IPS DF 4.7 (cell line): ENCODE measurements around the gene ROR1.

Experiments used
- DNase-seq: peaks from one replicate; pipeline ENCODE4 v3.0.0-alpha.2; 2013; ENCODE audit warnings: low spot score; ENCODE audit errors: extremely low read depth

The ROR1 gene

DNA sequence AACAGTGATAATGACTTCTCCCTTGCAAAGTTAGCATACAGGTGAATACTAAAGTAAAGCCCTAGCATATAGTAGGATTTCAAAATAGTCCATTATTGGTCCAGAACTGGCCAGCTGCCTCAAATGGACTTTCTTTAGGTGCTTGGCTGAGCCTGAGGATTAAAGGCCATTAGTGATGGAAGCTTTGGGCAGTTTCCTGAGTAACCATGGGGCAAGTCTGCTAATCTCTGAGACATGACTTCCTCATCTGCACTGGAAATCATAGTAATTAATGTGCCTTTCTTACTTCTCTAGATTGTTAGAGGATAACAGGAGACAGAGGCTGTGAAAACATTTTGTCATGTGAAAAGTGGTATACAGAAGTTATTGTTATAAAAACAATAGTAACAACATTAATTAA, 273.1 kb downstream of the ROR1 start:
- DNase-seq = no peak

DNA sequence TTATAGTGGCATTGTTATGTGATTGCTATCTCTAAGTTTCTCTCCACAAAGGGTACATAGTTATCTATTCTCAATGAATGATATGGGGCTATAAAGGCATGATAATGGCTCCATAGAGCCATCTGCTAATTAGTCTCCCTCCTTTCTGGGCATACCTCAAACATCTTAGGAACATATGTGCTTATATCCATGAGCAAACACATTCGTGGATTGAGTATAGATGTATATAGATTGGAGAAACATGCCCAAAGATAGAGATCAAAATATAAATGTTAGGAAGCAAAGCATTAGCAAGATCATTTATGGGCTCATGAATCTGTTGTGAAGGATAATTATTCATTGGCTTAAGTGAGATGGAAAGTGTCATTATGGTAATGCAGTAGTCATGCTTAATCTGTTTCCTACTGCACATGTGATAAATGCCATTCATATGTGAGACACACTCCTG, 273.8 kb downstream of the ROR1 start:
- no peak for DNase-seq

DNA sequence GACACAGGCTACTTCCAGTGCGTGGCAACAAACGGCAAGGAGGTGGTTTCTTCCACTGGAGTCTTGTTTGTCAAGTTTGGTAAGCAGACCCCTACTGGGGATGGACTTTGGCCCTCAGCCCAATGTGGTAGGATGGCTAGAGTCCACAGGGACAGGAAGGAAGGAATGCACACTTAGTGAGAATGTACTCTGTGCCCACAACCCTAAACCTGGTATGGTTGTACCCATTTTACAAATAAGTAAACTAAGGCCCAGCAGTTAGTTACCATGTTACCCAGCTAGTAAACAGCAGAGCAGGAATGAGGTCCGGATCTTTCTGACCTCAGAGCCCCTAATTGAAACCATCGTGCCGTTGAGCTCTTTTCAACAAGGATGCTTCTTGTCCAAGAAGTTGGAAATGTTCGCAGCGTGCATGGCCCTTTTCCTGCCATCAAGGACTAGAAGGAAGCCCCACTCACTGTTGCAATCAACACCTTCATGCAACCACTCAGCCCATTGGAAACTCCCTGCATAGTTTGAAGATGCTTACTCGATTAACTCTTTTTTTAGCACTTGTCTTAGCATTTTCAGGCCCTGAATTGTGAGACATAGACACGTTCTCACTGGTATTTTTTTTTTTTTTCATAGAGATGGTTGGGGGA, 276.2 kb downstream of the ROR1 start:
- DNase-seq = no peak

DNA sequence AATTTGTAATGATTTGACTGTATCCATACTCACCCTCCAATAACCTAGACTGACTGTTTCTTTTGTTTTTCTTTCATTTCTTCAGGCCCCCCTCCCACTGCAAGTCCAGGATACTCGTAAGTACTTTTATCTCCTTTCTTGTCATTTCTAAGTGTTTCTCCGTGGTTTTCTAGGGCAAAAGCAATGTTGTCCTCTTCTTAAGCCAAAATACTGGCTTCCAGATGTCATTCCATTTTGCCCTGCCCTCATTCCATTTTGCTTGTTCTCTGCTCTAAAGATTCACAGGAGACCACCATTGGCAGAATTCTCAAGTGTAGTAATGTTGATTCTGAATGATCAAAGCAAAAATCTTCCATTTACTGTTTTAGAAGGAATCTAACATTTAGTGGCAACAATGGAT, 276.8 kb downstream of the ROR1 start:
- DNase-seq = no peak

DNA sequence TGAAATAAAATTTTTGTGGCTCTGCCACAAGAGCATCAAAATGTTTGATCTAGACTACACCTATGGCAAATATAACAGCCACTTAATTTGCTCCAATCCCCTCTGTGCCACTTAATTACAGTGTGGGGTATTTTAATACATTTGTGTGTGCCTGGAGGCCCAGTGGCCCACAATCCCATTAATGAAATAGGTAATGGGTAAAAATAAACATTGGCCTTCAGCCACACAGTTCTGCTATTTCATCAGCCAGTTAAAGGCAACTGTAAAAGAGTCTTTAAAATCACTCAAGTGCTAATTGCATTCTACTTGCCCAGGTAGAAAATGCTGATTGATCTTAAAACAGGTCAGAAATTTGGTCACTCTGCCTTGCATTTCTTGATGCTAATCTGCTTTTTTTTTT, 278.0 kb downstream of the ROR1 start:
- no peak for DNase-seq

DNA sequence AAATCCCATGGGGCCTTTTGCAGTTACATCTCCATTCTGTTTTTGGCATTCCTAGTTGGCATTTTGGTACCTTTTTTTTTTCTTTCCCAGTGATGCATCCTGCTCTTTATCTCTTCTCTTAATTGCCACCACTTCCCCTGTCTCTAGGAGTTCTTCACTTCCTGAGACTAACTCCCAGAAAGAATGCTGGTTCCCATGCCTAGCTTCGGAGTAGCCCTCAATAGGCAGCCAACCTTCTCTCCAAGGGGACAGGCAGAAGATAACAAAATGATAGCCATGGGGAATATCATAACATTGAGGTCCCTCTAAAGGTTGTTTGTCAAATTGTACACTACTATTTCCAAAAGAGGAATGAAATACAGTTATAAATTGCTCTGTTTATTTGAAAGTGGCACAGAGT, 279.0 kb downstream of the ROR1 start:
- DNase-seq = no peak

DNA sequence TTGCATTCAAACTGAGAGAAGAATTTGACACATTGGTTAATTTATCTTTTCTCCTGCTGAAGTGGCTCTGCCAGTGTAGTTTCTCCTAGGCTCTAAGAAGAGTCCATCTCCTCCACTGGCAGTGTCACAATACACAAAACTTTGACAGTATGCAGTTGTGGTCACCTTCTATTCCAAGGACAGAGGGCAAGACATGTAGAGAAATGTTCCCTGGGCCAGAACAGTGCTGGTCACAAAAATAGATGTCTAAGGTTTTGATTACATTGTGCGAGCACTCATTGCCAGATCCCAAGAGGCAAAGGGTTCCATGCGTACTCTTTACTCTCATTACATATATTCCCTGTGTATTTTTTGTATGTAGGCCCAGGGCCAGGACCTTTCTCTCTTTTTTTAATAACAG, 281.5 kb downstream of the ROR1 start:
- no peak for DNase-seq

DNA sequence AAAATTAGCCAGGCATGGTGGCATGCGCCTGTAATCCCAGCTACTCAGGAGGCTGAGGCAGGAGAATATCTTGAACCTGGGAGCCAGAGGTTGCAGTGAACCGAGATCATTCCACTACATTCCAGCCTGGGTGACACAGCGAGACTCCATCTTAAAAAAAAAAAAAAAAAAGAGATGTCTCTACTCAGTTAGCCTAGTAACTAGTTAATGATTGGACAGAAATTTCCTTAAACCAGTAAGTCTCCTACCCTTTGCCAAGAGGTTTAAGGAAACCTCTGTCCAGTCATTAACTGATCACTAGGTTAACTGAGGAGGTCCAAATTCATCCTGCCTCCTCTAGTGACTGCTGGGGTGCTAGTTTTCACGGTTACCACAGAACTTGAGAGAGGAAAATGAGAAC, 285.7 kb downstream of the ROR1 start:
- no peak for DNase-seq

DNA sequence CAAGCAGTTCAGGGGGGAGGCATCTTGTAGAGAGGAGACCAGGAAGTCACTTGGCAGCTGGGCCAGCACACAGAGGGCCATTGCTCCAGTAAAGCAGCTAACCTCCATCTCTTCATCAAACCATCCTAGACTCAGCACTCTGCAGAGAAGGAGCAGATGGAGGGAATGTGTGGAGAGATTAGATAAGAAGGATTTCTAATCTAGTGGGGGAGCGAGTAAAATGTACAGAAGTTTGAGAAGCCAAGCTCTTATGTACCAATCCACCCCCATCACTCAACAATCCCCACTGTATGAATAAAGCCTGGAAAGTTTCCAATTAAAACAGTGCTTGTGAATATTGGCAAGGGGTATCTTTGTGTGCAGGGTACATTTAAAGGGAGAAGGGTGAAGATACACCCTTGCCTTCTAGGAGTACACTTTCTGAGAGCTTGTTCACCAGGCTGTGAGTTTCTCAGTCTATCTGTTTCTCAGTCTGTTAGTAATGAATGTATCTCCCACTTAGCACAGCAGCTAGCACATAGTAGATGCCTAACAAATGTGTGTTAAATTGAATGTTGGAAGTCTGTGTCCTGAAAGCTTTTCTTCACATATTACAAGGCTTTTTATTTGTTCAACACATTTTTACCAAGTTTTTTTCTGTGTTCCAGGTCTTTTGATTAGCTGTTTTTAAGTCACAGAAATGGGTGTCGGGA, 286.9 kb downstream of the ROR1 start:
- no peak for DNase-seq

DNA sequence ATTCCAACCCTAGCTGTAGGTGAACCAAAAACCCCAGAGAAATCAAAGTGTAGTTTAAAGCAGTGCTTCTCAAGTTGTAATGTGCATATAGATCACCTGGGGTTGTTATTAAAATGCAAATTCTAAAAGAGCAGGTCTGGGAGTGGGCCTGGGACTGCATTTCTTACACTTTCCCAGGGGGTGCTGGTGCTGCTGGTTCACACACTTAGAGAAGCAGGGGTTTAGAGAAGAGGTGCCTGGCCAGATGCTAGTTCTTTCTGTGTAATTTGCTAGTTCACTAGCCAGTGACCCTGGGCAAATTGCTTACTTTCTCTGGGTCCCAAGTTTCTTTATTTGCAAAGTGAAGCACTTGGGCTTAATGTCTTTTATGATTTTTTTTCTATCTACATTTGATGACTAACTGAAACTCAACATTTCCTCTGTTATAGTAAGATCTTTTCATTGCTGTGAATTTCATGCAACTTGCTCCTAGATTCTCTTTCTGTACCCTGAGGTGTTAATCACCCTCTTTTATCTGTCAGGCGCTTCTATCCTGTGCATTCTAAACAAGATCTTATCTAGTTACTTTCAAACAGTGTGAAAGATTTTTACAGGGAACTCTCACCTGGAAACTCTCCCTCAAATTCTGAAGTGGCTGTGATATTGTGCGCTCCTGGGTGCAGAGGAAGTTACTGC, 287.8 kb downstream of the ROR1 start:
- DNase-seq = no peak

DNA sequence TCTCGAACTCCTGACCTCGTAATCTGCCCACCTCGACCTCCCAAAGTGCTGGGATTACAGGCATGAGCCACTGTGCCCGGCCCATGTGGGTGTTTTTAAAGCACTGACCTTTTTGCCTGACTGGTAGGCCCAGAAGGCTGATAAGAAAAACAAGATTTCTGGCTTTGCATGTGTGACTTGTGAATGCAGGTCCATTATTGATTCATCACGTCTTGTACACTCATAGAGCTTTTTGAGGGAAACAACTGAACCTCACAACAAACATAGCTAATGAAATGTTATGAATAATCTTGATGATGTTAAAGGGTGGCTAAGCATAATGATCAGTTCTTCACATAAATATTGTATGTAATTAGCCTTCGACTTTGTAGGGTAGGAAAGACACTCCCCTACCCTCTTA, 288.7 kb downstream of the ROR1 start:
- no peak for DNase-seq

DNA sequence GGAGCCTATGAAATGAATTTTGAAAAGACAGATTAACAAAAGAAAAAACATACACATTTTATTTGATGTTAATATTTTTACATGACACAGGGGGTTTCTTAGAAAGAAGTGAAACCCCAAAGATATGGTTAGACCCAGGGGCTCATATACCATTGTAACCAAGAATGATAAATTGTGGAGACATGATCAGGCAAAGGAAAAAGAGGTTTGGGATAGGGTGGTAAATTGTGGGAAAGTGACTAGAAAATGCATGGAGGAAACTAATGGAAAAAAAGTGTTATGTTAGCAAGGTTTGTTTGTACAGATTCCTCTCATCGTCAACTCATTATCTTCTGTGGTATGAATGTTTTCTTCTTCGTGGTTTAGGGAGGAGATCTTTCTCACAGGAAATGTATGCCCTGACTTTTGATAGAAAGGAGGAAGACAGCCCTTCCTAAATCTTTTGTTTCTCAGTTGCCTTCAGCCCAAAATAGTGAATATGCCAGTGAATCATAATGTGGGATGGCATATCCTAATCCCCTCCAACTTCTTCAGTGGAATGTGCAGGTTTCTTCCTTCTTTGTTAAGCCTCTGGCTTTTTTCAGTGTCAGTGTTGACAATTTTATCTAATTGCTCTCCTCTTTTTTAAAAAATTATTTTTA, 289.2 kb downstream of the ROR1 start:
- no peak for DNase-seq

DNA sequence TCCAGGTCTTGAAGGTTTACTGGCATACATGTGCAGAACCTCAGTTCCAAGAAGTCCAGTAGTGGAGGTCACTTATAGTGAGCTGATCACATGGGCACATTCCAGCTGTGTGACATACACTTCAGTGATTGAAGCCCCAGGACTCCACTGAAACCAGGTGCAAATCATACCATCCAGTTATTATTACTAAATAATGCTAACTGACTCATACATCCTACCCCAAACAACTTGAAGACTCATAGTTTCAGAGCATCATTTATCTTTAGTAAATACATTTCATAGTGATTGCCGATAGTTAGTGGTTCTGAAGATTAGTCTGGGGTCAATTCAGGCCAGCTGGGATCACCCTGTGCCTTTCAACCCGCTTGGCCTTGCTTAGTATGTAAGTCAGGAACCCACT, 291.8 kb downstream of the ROR1 start:
- DNase-seq = no peak

DNA sequence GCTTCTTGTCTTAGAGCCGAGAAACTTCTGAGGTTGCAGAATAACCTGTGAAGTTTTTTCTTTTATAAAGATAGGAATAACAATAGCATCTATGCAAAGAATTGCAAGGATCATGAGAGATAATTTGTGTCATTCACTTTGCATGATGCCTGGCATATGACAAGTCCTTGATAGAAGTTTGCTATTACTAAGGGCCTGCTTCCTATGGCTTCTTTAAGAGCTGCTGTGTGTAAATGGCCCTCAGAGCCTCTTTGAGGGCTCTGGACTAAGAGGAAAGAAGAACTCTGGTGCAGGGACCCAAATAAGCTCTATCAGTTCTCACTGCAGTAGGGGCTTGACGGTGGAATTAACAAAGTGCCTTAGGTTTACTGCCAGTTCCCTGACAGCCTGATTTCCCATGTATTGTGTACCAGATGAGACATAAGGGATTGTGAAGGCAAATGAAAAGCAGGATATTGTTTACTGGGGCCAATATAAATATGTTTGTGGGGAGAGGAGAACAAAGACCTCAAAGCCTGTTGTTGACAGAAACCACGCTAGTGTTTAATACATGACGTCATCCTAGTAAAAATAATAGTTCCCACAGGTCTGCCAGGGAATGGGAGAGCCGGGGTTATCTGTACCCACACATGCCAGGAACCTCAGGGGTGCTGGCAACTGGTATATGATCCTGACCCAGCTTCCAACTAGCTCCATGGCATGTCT, 298.4 kb downstream of the ROR1 start:
- no peak for DNase-seq

DNA sequence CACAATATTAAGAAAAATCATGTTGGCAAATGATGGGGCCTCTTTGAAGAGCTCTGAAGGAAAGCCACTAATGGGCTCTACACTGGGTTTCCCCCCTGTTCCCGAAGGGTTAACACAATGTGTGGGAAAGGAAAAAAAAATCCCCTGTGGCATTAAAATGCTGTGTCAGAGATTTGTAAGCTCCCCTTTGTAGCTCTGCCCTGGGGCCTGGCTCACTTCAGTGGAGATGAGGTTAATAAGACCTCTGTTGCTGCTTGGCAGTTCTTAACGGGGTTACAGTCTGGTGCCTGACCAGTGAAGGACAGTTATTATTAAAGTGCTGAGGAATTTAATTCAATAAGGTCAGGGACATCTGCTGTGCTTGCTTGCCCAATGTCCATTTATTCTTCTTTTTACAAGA, 299.9 kb downstream of the ROR1 start:
- no peak for DNase-seq

DNA sequence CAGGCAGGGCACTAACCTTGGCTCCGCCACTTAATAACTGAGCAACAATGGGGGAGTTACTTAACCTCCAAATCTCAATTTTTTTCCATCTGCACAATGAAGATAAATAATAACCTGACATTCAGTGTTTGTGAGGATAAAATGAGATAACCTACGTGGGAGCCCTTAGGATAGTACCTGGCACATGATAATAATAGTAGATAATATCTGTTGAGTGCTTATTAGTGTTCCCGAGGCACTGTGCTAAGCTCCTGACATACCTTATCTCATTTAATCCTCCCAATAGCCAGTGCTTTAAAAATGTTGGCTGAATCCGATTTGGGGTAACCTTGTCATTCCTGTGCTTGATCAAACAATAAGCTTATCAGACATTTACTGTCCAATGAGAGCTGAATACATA, 300.9 kb downstream of the ROR1 start:
- no peak for DNase-seq

DNA sequence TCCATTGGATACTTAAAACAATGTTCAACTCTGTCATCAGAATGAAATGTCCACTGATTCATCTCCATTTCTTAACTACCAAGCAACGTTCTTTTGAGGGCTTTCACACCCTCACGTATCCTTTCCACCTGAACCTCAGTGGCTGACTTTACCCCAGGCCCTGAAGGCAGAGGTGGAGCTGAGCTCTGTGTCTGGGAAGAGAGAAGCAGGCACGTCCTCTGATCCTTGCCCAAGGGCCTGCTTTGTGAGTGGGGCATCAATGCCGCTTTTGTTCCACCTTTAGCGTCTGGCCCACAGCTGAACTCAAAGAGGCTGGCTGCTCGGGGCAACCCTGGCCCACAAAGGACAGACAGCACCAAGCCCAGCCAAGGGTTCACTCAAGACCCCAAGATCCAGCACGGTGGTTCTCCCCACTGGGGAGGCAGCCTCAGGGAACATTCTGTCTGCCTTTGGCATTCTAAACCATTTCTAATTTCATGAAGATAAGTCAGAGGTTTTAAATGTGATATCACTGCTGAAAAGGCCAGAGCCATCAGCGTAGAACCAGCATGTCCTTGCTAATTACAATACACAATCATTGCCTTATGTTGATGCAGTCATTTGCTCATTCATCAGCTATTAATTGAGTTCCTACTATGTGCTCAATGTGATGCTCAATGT, 303.6 kb downstream of the ROR1 start:
- DNase-seq = no peak

DNA sequence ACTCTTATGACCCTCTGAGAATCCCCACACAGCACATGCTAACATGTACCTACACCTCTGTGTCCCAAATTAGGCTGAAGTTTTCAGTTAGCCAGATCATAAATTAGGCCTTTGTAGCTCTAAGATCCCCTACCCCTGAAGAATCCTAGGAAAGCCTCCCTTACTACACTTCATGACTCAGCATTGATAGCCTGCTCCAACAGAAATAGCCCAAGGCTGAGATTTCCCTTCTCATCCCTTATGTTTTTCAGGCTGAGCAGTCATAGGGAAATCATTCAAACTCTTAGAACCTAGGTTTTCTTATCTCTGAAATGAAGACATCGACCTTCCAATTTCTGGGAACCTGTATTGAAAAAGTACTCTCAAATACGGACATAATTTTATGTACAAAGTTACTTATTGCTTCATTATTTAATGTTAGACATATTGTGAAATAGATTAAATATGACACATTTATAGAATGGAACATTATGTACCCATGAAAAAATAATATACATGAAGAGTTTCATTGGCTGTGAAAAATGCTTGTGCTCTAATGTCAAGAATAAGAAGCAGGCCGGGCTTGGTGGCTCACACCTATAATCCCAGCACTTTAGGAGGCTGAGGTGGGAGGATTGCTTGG, 307.2 kb downstream of the ROR1 start:
- no peak for DNase-seq

DNA sequence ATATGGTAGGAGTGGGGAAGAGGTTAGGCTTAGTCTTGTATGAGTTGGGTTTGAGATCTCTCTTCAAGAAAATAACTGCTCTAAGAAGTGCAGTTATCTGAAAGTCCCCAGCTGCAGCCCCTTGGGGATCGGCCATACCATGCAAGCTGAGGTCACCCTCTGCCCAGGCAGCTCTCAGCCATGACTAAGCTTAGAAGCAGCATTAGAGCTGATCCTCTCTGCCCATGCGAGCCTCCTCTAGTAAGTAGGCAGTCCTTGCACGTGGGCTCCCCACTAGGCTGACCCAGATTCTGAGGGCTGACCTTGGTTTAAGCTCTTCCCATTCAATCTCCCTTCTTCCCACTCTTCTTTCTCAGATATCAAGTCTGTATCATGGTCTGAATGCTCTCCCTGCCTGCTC, 308.6 kb downstream of the ROR1 start:
- DNase-seq = no peak

DNA sequence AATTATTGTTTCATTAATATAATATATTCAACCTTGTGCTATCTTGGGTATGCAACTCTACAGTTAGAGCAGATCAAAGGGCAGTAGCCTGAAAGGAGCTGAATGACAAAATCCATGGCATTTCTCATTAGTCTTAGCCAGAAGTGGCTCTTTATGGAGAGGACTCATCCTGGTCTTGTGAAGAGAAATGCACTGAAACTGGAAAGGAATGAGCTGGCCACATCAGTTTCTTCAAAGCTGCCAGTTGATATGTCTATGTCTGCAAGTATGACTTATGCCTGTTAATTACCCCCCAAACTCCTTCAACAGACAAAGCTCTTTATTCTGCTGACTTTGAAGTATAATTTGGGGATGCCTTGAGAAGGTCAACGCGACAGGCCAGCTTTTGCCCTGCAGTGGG, 310.6 kb downstream of the ROR1 start:
- DNase-seq = no peak

DNA sequence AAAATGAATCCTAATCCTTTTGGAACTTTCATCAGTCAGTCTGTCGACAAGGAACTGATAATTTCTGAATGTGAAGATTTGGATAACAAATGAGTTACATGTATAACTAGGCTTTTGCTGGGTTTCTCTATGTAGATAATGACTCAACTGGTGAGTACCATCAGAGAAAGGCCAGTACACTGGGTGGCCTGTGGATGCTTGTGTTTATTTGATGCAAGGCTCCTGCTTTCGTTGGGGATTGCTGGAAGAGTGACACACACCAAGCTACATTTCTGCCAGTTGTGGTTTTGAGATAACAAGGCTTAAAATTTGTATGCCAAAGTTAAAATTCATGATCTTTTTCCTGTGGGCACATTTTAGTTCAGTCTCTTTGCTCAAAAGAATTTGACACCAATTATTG, 314.0 kb downstream of the ROR1 start:
- no peak for DNase-seq
